Measurements from ENCODE around the gene IWS1.

Gene IWS1

GRCh38 chr2:127512362-127512761, 13.9 kb downstream of the IWS1 start:
- H3K4me3 ChIP-seq (ENCODE audit: low read depth, low read length): no peak overlapping the region
- TF ChIP-seq CTCF (IDR thresholded peaks at IDR 0.05; ENCODE audit: low read depth, low read length): no peak
- DNase-seq (ENCODE audit: low read depth, low spot score): no peak
- in situ Hi-C loops (cut with HindIII; ENCODE audit: low sequenced_read_pairs): no loop called here

- TF ChIP-seq CTCF (IDR thresholded peaks at IDR 0.05; ENCODE audit: low read depth, low read length): no peak
- DNase-seq (ENCODE audit: low read depth, low spot score): no peak
- in situ Hi-C loops (cut with HindIII; ENCODE audit: low sequenced_read_pairs): no loop called here
- no peak overlapping the region for H3K4me3 ChIP-seq (ENCODE audit: low read depth, low read length)
These were observed 14.4 kb downstream of the IWS1 start for GRCh38 chr2:127511917-127512316.

GRCh38 chr2:127511090-127511695, 15.1 kb downstream of the IWS1 start:
- no peak overlapping the region for H3K4me3 ChIP-seq (ENCODE audit: low read depth, low read length)
- DNase-seq (ENCODE audit: low read depth, low spot score): no peak
- no peak for TF ChIP-seq CTCF (IDR thresholded peaks at IDR 0.05; ENCODE audit: low read depth, low read length)
- in situ Hi-C loops (cut with HindIII; ENCODE audit: low sequenced_read_pairs): no loop called here

GRCh38 chr2:127510073-127510472, 16.2 kb downstream of the IWS1 start:
- H3K4me3 ChIP-seq (ENCODE audit: low read depth, low read length): no peak overlapping the region
- in situ Hi-C loops (cut with HindIII; ENCODE audit: low sequenced_read_pairs): no loop called here
- TF ChIP-seq CTCF (IDR thresholded peaks at IDR 0.05; ENCODE audit: low read depth, low read length): no peak
- DNase-seq (ENCODE audit: low read depth, low spot score): no peak

GRCh38 chr2:127508631-127509034, 17.7 kb downstream of the IWS1 start:
- in situ Hi-C loops (cut with HindIII; ENCODE audit: low sequenced_read_pairs): no loop called here
- DNase-seq (ENCODE audit: low read depth, low spot score): peak; percentile 98
- TF ChIP-seq CTCF (IDR thresholded peaks at IDR 0.05; ENCODE audit: low read depth, low read length): no peak
- H3K4me3 ChIP-seq (ENCODE audit: low read depth, low read length): no peak overlapping the region

- no peak for TF ChIP-seq CTCF (IDR thresholded peaks at IDR 0.05; ENCODE audit: low read depth, low read length)
- H3K4me3 ChIP-seq (ENCODE audit: low read depth, low read length): no peak overlapping the region
- in situ Hi-C loops (cut with HindIII; ENCODE audit: low sequenced_read_pairs): no loop called here
- DNase-seq (ENCODE audit: low read depth, low spot score): peak; percentile 24
These were observed 18.2 kb downstream of the IWS1 start for GRCh38 chr2:127508023-127508630.
